Astrocyte (in vitro differentiated cells and primary cell): Measurements from ENCODE around the gene FDPS.

ENCODE experiments used
- CTCF ChIP-seq: IDR thresholded peaks from 2 replicates; pipeline ENCODE4 v1.5.1; 2011; ENCODE audit warnings: low read depth, mild to moderate bottlenecking, inconsistent platforms, low read length, moderate library complexity; ENCODE audit not compliant: insufficient read depth
- EZH2 ChIP-seq: IDR thresholded peaks from 2 replicates; pipeline ENCODE4 v1.6.1; 2012; ENCODE audit warnings: mild to moderate bottlenecking, low read length, inconsistent platforms; ENCODE audit not compliant: insufficient read depth

- TF ChIP-seq CTCF, result no peak
- TF ChIP-seq EZH2, result no peak
Measured at GRCh38 chr1:155294520-155295182, 14.0 kb upstream of the FDPS start.
